Lower leg skin (tissue), 3 donors: ENCODE measurements around the gene ZNF474.

Experiments used
- CTCF ChIP-seq, 3 donors: fragments of 450-650 bp; IDR thresholded peaks; one replicate each; pipeline ENCODE4 v1.5.1; 2016; ENCODE audit warnings: antibody characterized with exemption in 3 of 3, mild to moderate bottlenecking in 3 of 3, moderate library complexity in 2 of 3
- POLR2A ChIP-seq, 2 donors: fragments of 450-650 bp; IDR thresholded peaks; one replicate each; pipeline ENCODE4 v1.6.1; 2016 to 2017; ENCODE audit warnings: antibody characterized with exemption in 2 of 2, mild to moderate bottlenecking in 1 of 2, moderate library complexity in 1 of 2

GRCh38 chr5:122199146-122199545 lies 69.8 kb downstream of the ZNF474 start:
- TF ChIP-seq POLR2A (IDR thresholded peaks at IDR 0.05) (no peak), CTCF (IDR thresholded peaks at IDR 0.05) (no peak)
